Subcutaneous adipose tissue (tissue), 4 donors: Measurements from ENCODE around the gene ADAM12. TPM values are rescaled to one million over a fixed set of nuclear protein-coding genes. Genes with fewer than 3 reads are reported as not detected.

Experiments used
- CTCF ChIP-seq: fragments of 450-650 bp; IDR thresholded peaks from one replicate; pipeline ENCODE4 v1.5.1; 2016; ENCODE audit warnings: low read depth, mild to moderate bottlenecking, control low read depth, antibody characterized with exemption, moderate library complexity
- total RNA-seq, 4 donors: library from RNA; depleted of rRNA; stranded (reverse); fragments of >200 nt; gene quantifications; one replicate each; pipeline ENCODE4 v1.1.0, GENCODE V29; 2016

ADAM12 gene
- total RNA-seq, 4 donors from 2014 or later: 11.5 to 20.4 (median 14.5) TPM

- TF ChIP-seq CTCF: no peak
These were observed 32.5 kb upstream of the ADAM12 start for GRCh38 chr10:126420567-126421300.

GRCh38 chr10:126417220-126417825, 29.0 kb upstream of the ADAM12 start:
- no peak for TF ChIP-seq CTCF

- TF ChIP-seq CTCF: no peak
These were observed 21.5 kb upstream of the ADAM12 start for GRCh38 chr10:126409821-126410220.

- no peak for TF ChIP-seq CTCF
These were observed 20.8 kb upstream of the ADAM12 start for GRCh38 chr10:126408953-126409641.

GRCh38 chr10:126407831-126408230, 19.6 kb upstream of the ADAM12 start:
- no peak for TF ChIP-seq CTCF

GRCh38 chr10:126405239-126405775, 17.0 kb upstream of the ADAM12 start:
- TF ChIP-seq CTCF: no peak
